H9 (cell line): ENCODE data around the gene MID1. TPM values are rescaled to one million over a fixed set of nuclear protein-coding genes. Genes with fewer than 3 reads are reported as not detected.

Experiments
- DNase-seq: peaks from one replicate; pipeline ENCODE4 v3.0.0-alpha.2; 2017
- H2AFZ ChIP-seq: one replicate; pipeline ENCODE4 v1.6.1; 2013; ENCODE audit warnings: mild to moderate bottlenecking, low read length, control low read depth, moderate library complexity
- H2AK5ac ChIP-seq: 2 replicates; pipeline ENCODE4 v1.6.1; 2013; ENCODE audit warnings: low read length, control low read depth, mixed read lengths; ENCODE audit not compliant: insufficient read length
- H2BK120ac ChIP-seq: one replicate; pipeline ENCODE4 v1.6.1; 2013; ENCODE audit warnings: low read depth, mild to moderate bottlenecking, low read length, control low read depth, inconsistent platforms; ENCODE audit not compliant: poor library complexity, severe bottlenecking
- H2BK12ac ChIP-seq: 2 replicates; pipeline ENCODE4 v1.6.1; 2013; ENCODE audit warnings: low read length, control low read depth, mixed read lengths, low read depth; ENCODE audit not compliant: insufficient read length
- H2BK15ac ChIP-seq: 2 replicates; pipeline ENCODE4 v1.6.1; 2013; ENCODE audit warnings: low read depth, low read length, control low read depth
- H2BK20ac ChIP-seq: one replicate; pipeline ENCODE4 v1.6.1; 2013; ENCODE audit warnings: low read depth, mild to moderate bottlenecking, low read length, control low read depth, inconsistent platforms; ENCODE audit not compliant: poor library complexity, severe bottlenecking
- H2BK5ac ChIP-seq: 2 replicates; pipeline ENCODE4 v1.6.1; 2013; ENCODE audit warnings: low read length, control low read depth, mixed read lengths; ENCODE audit not compliant: insufficient read length
- H3K14ac ChIP-seq: 2 replicates; pipeline ENCODE4 v1.6.1; 2013; ENCODE audit warnings: low read length, control low read depth; ENCODE audit not compliant: insufficient read depth
- H3K18ac ChIP-seq: 2 replicates; pipeline ENCODE4 v1.6.1; 2013; ENCODE audit warnings: low read depth, mild to moderate bottlenecking, mixed read lengths, low read length, control low read depth; ENCODE audit not compliant: insufficient read length
- H3K23ac ChIP-seq: 2 replicates; pipeline ENCODE4 v1.6.1; 2013; ENCODE audit warnings: low read length, control low read depth, mixed read lengths, low read depth; ENCODE audit not compliant: insufficient read length
- H3K23me2 ChIP-seq: 2 replicates; pipeline ENCODE4 v1.6.1; 2013; ENCODE audit warnings: low read depth, mild to moderate bottlenecking, mixed read lengths, low read length, control low read depth; ENCODE audit not compliant: insufficient read length, poor library complexity, severe bottlenecking
- H3K27ac ChIP-seq: 2 replicates; pipeline ENCODE4 v1.5.1; 2013; ENCODE audit warnings: low read length, control low read depth, mixed read lengths, low read depth; ENCODE audit not compliant: insufficient read length
- H3K27me3 ChIP-seq: 2 replicates; pipeline ENCODE4 v1.6.1; 2013; ENCODE audit warnings: low read length, control low read depth, inconsistent platforms; ENCODE audit not compliant: insufficient read depth
- H3K4ac ChIP-seq: 2 replicates; pipeline ENCODE4 v1.6.1; 2013; ENCODE audit warnings: low read depth, mild to moderate bottlenecking, control low read depth, inconsistent platforms, low read length, moderate library complexity
- H3K4me1 ChIP-seq: 2 replicates; pipeline ENCODE4 v1.6.1; 2013; ENCODE audit warnings: low read length, control low read depth, inconsistent platforms; ENCODE audit not compliant: insufficient read depth
- H3K4me2 ChIP-seq: 2 replicates; pipeline ENCODE4 v1.6.1; 2013; ENCODE audit warnings: low read length, control low read depth, mixed read lengths; ENCODE audit not compliant: insufficient read length, insufficient read depth
- H3K56ac ChIP-seq: 2 replicates; pipeline ENCODE4 v1.6.1; 2013; ENCODE audit warnings: low read depth, mild to moderate bottlenecking, mixed read lengths, low read length, control low read depth; ENCODE audit not compliant: insufficient read length
- H3K79me1 ChIP-seq: 2 replicates; pipeline ENCODE4 v1.6.1; 2013; ENCODE audit warnings: low read depth, mild to moderate bottlenecking, moderate library complexity, low read length, control low read depth, inconsistent platforms; ENCODE audit not compliant: insufficient read depth, poor library complexity, severe bottlenecking
- H3K79me2 ChIP-seq: 2 replicates; pipeline ENCODE4 v1.6.1; 2013; ENCODE audit warnings: low read length, control low read depth, inconsistent platforms; ENCODE audit not compliant: insufficient read depth
- H3K9ac ChIP-seq: 2 replicates; pipeline ENCODE4 v1.6.1; 2013; ENCODE audit warnings: low read length, control low read depth, mixed read lengths; ENCODE audit not compliant: insufficient read length; ENCODE audit errors: extremely low read depth
- H3K9me3 ChIP-seq: one replicate; pipeline ENCODE4 v1.6.1; 2013; ENCODE audit warnings: low read depth, low read length, inconsistent platforms; ENCODE audit not compliant: control insufficient read depth
- H3T11ph ChIP-seq: one replicate; pipeline ENCODE4 v1.6.1; 2013; ENCODE audit warnings: mild to moderate bottlenecking, low read length, control low read depth, inconsistent platforms
- H4K20me1 ChIP-seq: one replicate; pipeline ENCODE4 v1.6.1; 2013; ENCODE audit not compliant: control insufficient read depth, insufficient read length, insufficient read depth
- H4K5ac ChIP-seq: 2 replicates; pipeline ENCODE4 v1.6.1; 2013; ENCODE audit warnings: low read depth, mild to moderate bottlenecking, mixed read lengths, low read length, control low read depth; ENCODE audit not compliant: insufficient read length
- H4K8ac ChIP-seq: replicated peaks from 2 replicates; pipeline ENCODE4 v1.6.1; 2013; ENCODE audit warnings: low read length, control low read depth, mixed read lengths, low read depth; ENCODE audit not compliant: insufficient read length
- H4K91ac ChIP-seq: 2 replicates; pipeline ENCODE4 v1.6.1; 2013; ENCODE audit warnings: low read depth, mild to moderate bottlenecking, moderate library complexity, mixed read lengths, low read length, control low read depth; ENCODE audit not compliant: insufficient read length
- H3K27ac Mint-ChIP-seq, 3 experiments: 2 replicates in 2 of 3; 3 replicates in 1 of 3; pipeline ENCODE4 v1.8.0; 2020 to 2021; ENCODE audit warnings: mixed read lengths in 3 of 3, mild to moderate bottlenecking in 1 of 3, moderate library complexity in 1 of 3
- H3K27me3 Mint-ChIP-seq: 2 replicates; pipeline ENCODE4 v1.8.0; 2021; ENCODE audit warnings: low read depth, mild to moderate bottlenecking, moderate library complexity, mixed read lengths
- H3K36me3 Mint-ChIP-seq, 3 experiments: 2 replicates in 2 of 3; 3 replicates in 1 of 3; pipeline ENCODE4 v1.8.0; 2020 to 2021; ENCODE audit warnings: low read depth in 3 of 3, mixed read lengths in 3 of 3; ENCODE audit not compliant: insufficient read depth in 1 of 3
- H3K4me1 Mint-ChIP-seq, 2 experiments: 2 replicates each; pipeline ENCODE4 v1.8.0; 2020; ENCODE audit warnings: mixed read lengths in 2 of 2
- H3K4me3 Mint-ChIP-seq, 2 experiments: 2 replicates in 1 of 2; 3 replicates in 1 of 2; pipeline ENCODE4 v1.8.0; 2020 to 2021; ENCODE audit warnings: mild to moderate bottlenecking in 2 of 2, mixed read lengths in 2 of 2, moderate library complexity in 1 of 2
- H3K9me3 Mint-ChIP-seq, 2 experiments: 2 replicates in 1 of 2; 3 replicates in 1 of 2; pipeline ENCODE4 v1.8.0; 2020; ENCODE audit warnings: mild to moderate bottlenecking in 2 of 2, mixed read lengths in 2 of 2, moderate library complexity in 1 of 2
- CTCF ChIP-seq: fragments of 200-600 bp; sonication (generic); conservative IDR thresholded peaks from 3 replicates; pipeline ENCODE4 v1.8.0; 2021; ENCODE audit warnings: antibody characterized with exemption, mild to moderate bottlenecking
- total RNA-seq: library from RNA; stranded (reverse); gene quantifications from 2 replicates; pipeline ENCODE4 v1.2.1, GENCODE V29; 2021

MID1 gene
- total RNA-seq, 1 experiment from 2014 or later, result 32.9 TPM

GRCh38 chrX:10582945-10583344 lies 37.4 kb downstream of the MID1 start:
- peaks cover 7% of the 10 kb centered on the region for H3K9me3 ChIP-seq
- H3K14ac ChIP-seq, result no peak overlapping the region
- no peak overlapping the region for H2AFZ ChIP-seq
- Mint-ChIP-seq H3K9me3 (peaks cover 44 to 48% of the 10 kb centered on the region in 2 experiments), H3K4me1 (peaks cover 28 to 31% of the 10 kb centered on the region in 2 experiments), H3K36me3 (peaks cover 25 to 30% (median 28%) of the 10 kb centered on the region in 3 experiments), H3K4me3 (no peak overlapping the region), H3K27me3 (no peaks in the 10 kb centered on the region), H3K27ac (no peak overlapping the region)
- H2BK120ac ChIP-seq, result no peak overlapping the region
- peaks cover 7% of the 10 kb centered on the region; the same call in 1 of the 2 replicates for H3K4me1 ChIP-seq
- no peak overlapping the region for H2AK5ac ChIP-seq
- DNase-seq, result no peak
- no peak overlapping the region for H3K56ac ChIP-seq
- no peak overlapping the region for H2BK12ac ChIP-seq
- peaks cover 11% of the 10 kb centered on the region; the same call in 1 of the 2 replicates for H3K79me2 ChIP-seq
- no peaks in the 10 kb centered on the region for H3K79me1 ChIP-seq
- no peaks in the 10 kb centered on the region for H3K27me3 ChIP-seq
- no peak overlapping the region for H2BK15ac ChIP-seq
- no peak overlapping the region for H4K91ac ChIP-seq
- H3K4ac ChIP-seq, result no peak overlapping the region
- no peaks in the 10 kb centered on the region for H3K23me2 ChIP-seq
- TF ChIP-seq CTCF, result no peak
- H2BK20ac ChIP-seq, result no peak overlapping the region
- H3K18ac ChIP-seq, result no peak overlapping the region
- H3K9ac ChIP-seq, result no peak overlapping the region
- no peak overlapping the region for H2BK5ac ChIP-seq
- no peak overlapping the region for H4K5ac ChIP-seq
- H3K27ac ChIP-seq, result no peak overlapping the region
- H3K23ac ChIP-seq, result no peak overlapping the region
- no peak overlapping the region for H4K8ac ChIP-seq
- no peaks in the 10 kb centered on the region for H4K20me1 ChIP-seq
- H3T11ph ChIP-seq, result no peak overlapping the region
- no peak overlapping the region for H3K4me2 ChIP-seq
